Measurements from ENCODE around the gene EVI5.
A peak's percentile ranks its signal among the peaks of the same experiment; 100 is the strongest.

The EVI5 gene

GRCh38 chr1:92784639-92785500, at the start of gene EVI5:
EVI5 (minus strand) TSS chr1:92785108; CDS start chr1:92736546, 48,562 bp downstream.
- DNase-seq, result peak; percentile 93

- no peak for DNase-seq
These were observed 49.7 kb upstream of the EVI5 start for GRCh38 chr1:92834617-92835016.

DNA sequence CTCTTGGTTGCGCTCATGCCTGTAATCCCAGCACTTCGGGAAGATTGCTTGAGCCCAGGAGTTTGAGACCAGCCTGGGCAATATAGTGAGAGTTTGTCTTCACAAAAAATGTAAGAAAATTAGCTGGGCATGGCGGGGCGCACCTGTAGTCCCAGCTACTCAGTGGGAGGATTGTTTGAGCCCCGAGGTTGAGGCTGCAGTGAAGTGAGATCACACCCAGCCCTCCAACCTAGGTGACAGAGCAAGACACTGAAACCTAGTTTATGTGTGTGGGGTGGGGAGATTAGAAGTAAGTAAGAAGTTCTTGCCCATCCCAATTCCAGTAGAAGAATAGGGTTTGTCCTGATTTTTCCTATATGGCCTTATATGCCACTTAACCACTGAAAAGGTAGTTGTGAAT, 48.9 kb upstream of the EVI5 start:
- DNase-seq, result no peak

DNA sequence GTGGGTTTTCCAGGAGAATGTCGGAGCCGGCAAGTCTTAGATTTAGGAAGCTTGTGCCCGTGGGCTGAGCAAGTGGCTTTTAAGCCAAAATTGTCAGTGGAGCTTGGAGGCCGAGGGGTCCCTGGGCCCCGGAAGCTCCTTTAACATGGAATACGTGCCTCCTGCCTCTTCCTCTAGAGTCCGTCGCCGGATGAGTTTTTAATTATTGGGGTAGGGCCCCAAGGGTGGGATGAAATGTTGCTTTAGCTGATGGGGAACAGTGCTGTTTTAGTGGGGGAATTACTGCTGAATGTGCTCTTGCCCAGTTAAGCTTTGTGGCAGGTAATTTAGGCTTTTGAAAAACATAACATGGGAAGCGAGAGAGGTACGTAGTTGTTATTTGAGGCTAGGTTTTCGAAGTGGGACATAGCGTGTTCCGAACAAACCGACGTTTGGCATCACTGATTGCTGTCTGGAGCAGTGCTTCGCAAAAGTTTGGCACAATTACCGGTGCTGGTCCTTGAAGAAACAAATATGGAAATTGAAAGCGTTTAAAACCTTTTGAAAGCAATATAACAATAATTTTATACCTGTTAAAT, 47.7 kb upstream of the EVI5 start:
- peak; percentile 38 for DNase-seq

DNA sequence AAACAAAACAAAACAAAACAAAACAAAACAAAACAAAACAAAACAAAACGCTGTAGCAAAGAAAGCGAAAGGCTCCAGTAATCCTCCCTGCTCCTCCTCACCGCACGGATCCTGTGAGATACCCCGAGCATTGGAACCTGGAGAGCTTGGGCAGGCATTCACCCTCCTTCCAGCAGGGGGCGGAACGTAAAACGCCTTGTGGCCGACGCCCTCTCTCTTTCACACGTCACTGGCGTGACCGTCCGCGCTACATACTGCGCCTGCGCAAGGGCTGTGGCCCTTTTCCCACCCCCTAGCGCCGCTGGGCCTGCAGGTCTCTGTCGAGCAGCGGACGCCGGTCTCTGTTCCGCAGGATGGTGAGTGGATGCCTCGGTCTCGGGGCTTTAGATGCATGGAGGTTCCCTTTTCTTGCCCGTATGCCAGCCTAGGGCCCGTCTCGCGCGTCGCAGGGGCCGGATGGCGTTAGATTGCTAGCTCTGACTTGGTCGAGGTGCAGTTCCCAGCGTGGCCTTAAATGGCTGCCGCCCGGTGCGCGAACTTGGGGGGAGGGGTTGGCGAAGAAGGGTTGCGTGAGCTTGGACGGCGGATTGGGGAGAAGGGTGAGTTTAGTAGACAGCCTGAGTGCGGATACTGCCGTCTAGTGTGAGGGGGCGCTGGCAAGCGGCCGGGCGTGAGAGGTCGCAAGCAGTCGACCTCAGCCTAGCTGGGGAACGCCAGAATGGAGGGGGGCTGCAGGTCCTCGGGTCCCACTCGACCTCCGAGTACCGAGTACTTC, 47.0 kb upstream of the EVI5 start, which contains the start of gene RPL5:
TSS of gene RPL5 (plus strand) at position 279 of the 775 bp plus-strand sequence. CDS start at position 354, 75 bp downstream.
- peak; percentile 94 for DNase-seq

DNA sequence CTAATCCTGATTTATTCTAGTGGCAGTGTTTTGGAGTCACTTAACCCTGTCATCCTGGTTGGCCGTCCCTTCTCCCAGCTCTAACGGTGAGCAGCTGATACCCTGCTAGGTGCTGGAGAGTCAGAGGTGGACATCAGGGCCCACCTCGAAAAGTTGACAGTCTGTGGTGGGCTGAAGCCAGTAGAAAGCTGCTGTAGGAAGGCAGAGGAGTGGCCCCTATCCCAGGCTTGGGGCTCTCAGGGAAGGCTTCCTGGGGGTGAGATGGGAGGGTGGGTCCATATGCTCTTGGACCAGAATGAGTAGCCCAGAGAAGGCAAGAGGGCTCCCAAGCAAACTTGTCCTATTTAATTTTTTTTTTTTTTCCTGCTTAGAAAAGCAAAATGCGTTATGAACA, 46.5 kb upstream of the EVI5 start:
- DNase-seq, result peak; percentile 12

DNA sequence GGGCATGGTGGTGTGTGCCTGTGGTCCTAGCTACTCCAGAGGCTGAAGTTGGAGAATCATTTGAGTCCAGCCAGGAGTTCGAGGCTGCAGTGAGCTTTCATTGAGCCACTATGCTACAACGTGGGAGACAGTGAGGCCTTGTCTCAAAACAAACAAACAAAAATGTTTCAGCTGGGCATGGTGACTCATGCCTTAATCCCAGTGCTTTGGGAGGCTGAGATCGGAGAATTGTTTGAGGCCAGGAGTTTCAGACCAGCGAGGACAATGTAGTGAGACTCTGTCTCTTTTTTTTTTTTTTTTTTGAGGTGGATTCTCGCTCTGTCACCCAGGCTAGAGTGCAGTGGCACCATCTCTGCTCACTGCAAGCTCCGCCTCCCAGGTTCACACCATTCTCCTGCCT, 41.9 kb upstream of the EVI5 start:
- no peak for DNase-seq

DNA sequence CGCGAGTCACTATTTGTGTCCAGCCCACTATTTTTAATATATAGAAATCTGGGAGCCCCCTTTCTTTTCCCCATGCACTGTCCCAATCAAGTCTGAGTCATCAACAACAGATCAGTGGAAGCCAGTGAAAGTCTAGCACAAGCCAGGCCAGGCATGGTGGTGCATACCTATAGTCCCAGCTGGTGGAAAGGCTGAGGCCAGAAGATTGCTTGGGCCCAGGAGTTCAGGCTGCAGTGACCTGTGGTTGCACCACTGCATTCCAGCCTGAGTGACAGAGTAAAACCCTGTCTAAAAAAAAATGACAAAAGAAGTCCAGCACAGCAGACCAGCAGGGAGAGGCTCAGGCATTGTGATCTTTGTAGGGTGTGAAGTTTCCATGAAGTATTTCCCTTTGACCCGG, 38.0 kb upstream of the EVI5 start:
- no peak for DNase-seq

- DNase-seq, result no peak
These were observed 35.6 kb upstream of the EVI5 start for GRCh38 chr1:92820551-92820950.

DNA sequence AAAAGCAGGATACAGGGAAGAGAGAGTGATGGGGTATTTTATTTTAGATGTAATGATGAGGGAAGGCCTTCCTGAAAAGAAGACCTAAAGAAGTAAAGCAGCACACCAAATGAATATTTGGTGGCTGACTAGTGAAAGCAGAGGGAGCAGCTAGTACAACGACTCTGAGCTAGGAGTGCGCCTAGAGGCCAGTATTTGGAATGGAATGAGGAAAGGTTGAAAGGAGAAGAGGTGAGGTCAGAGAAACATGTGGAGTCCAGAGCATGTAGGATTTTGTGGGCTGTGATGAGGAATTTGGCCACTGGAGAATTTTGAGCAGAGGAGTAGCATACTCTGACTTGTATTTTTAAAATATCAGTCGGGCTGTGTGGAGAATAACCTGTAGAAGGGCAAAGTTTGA, 35.1 kb upstream of the EVI5 start:
- no peak for DNase-seq

- DNase-seq, result peak; percentile 2
These were observed 33.3 kb upstream of the EVI5 start for GRCh38 chr1:92817986-92818764.

DNA sequence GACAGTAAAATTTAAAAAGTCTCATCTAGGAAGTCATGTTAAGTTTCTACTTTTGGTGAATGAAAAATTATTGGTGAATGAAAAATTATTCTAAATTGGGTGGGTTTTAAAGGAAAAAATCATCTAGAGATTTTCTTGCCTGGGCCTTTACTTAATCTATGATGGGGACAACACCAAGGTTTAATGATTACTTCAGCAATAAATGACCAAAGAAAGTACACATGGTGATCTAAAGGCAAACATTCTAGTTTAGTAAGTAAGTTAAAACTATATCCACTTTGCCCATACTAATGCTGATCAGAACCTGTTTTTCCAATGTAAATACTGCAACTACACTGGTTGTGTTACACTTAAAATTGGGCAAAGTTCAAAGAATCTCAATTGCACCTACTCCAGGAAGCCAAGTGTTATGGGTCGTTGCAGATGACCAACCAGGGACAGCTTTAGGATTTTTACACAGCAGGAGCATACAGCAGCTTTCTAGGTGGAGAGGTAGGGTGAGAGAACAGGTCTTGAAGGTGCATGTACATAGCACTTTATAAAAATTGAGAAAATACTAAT, 32.3 kb upstream of the EVI5 start:
- DNase-seq, result no peak

DNA sequence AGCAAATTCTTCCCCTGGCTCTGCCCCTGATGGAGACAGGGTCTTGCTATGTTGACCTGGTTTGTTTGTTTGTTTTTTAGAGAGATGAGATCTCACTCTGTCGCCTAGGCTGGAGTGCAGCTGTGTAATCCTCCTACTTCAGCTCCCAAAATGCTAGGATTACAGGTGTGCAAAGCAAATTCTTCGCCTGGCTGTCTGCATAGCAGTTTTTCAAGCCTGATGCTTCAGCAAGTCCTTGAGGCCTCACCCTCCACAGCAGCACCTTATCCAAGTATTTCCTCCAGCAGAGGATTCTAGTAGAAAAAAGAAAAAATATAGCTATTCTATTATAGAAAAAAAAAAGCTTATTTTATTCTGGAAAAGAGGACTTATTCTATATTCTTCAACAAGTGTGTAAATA, 31.8 kb upstream of the EVI5 start:
- DNase-seq, result no peak

DNA sequence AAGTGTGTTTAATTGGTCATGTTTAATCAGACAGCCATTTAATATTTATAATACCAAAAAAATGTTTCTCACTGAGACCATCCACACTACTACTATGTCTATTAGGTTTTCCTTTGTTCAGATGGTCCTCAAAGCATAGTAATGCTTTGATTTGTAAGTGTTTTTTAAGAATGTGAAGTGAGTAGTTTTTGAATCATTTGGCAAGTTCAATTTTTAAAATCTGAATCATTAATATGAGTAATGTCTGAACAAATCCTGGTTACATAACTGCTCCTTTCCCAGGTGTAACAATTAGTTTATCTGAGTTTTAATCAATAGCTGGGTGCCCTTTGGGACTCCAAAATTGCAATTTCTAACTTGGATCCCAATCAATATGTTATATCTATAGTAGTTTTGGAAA, 23.5 kb upstream of the EVI5 start:
- no peak for DNase-seq

- DNase-seq, result no peak
These were observed 20.3 kb upstream of the EVI5 start for GRCh38 chr1:92805216-92805615.

DNA sequence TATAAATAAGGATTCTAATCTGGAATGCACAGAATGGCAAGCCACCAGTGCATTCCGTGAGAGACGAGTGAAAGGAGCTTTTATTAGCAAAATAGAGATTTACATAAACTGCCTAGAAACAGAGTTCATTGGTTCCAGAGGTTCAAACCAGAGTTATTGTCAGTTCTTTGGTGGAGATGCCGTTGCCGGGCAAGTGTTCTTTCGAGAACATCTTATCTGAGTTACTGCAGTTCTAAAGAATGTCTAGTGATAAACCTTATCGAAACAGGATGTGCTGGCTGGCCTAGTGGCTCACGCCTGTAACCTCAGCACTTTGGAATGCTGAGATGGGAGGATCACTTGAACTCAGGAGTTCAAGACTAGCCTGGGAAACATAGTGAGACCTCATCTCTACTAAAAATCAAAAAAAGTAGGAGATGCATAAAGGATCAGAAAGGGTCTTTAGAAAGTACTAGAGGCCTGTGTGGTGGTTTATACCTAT, 19.9 kb upstream of the EVI5 start:
- no peak for DNase-seq

- DNase-seq, result no peak
These were observed 18.4 kb upstream of the EVI5 start for GRCh38 chr1:92803140-92803887.

DNA sequence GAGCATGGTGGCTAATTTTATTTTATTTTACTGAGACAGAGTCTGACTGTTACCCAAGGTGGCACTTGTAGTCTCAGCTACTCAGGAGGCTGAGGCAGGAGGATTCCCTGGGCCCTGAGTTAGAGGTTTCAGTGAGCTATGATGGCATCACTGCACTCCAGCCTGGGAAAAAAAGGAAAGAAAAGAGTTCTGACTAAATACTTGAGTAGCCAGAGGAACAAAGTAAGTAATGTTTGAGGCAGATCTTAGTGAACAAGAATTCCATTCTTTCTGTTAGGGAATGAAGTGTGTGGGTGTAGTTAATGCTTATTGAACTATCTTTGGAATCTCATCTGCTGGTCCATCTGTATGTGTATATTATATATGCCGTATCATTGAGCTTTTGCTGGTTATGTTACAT, 13.1 kb upstream of the EVI5 start:
- no peak for DNase-seq

GRCh38 chr1:92797297-92797696, 12.4 kb upstream of the EVI5 start:
- no peak for DNase-seq

DNA sequence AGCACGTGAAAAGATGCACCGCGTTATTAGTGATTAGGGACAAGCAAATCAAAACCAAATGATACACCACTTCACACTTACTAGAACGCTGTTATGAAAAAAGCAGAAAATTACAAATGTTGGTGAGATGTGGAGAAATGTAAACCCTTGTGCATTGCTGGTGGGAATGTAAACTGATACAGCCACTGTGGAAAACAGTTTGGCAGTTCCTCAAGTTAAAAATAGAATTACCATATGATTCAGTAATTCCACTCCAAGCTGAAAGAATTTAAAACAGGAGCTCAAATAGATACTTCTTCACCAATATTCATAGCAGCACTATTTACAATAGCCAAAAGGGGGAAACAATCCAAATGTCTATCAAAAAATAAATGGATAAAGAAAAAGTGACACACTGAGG, 10.3 kb upstream of the EVI5 start:
- DNase-seq, result no peak

GRCh38 chr1:92792340-92792782, 7.5 kb upstream of the EVI5 start:
- DNase-seq, result peak; percentile 41
